Rectal smooth muscle tissue (tissue), 1 donor: ENCODE results near the gene FAM162A.
A peak's percentile ranks its signal among the peaks of the same experiment; 100 is the strongest.

Experiments used
- H3K27ac ChIP-seq: one replicate; pipeline ENCODE4 v1.7.0; 2013; ENCODE audit warnings: low read depth, low read length, inconsistent platforms
- H3K27me3 ChIP-seq: one replicate; pipeline ENCODE4 v1.7.0; 2013; ENCODE audit warnings: low read length; ENCODE audit not compliant: control insufficient read depth, insufficient read depth
- H3K36me3 ChIP-seq: one replicate; pipeline ENCODE4 v1.7.0; 2013; ENCODE audit warnings: low read length; ENCODE audit not compliant: control insufficient read depth, insufficient read depth
- H3K4me1 ChIP-seq: one replicate; pipeline ENCODE4 v1.7.0; 2013; ENCODE audit warnings: low read length; ENCODE audit not compliant: control insufficient read depth, insufficient read depth
- H3K4me3 ChIP-seq: one replicate; pipeline ENCODE4 v1.7.0; 2013; ENCODE audit warnings: low read length
- H3K9ac ChIP-seq: one replicate; pipeline ENCODE4 v1.7.0; 2013; ENCODE audit warnings: low read length

The FAM162A gene

GRCh38 chr3:122410111-122410510 lies 26.1 kb downstream of the FAM162A start:
- H3K27me3 ChIP-seq, result no peaks in the 10 kb centered on the region
- H3K36me3 ChIP-seq, result peaks cover 23% of the 10 kb centered on the region
- no peak overlapping the region for H3K27ac ChIP-seq
- H3K9ac ChIP-seq, result no peak overlapping the region
- peaks cover under 1% of the 10 kb centered on the region for H3K4me1 ChIP-seq
- H3K4me3 ChIP-seq, result no peak overlapping the region

GRCh38 chr3:122410639-122411038 lies 26.7 kb downstream of the FAM162A start:
- no peak overlapping the region for H3K9ac ChIP-seq
- H3K27ac ChIP-seq, result no peak overlapping the region
- H3K4me3 ChIP-seq, result no peak overlapping the region
- peaks cover 23% of the 10 kb centered on the region for H3K36me3 ChIP-seq
- H3K4me1 ChIP-seq, result peaks cover 5% of the 10 kb centered on the region
- no peaks in the 10 kb centered on the region for H3K27me3 ChIP-seq

GRCh38 chr3:122414391-122414790 lies 30.4 kb downstream of the FAM162A start:
- no peak overlapping the region for H3K9ac ChIP-seq
- H3K4me1 ChIP-seq, result peaks cover 5% of the 10 kb centered on the region
- no peak overlapping the region for H3K4me3 ChIP-seq
- H3K27me3 ChIP-seq, result no peaks in the 10 kb centered on the region
- H3K27ac ChIP-seq, result no peak overlapping the region
- peaks cover 3% of the 10 kb centered on the region for H3K36me3 ChIP-seq

GRCh38 chr3:122415104-122415744 lies 31.2 kb downstream of the FAM162A start:
- peak overlapping the region; percentile 97 for H3K4me3 ChIP-seq
- H3K27ac ChIP-seq, result peak overlapping the region; percentile 93
- peak overlapping the region; percentile 66 for H3K9ac ChIP-seq
- peaks cover under 1% of the 10 kb centered on the region for H3K36me3 ChIP-seq
- H3K4me1 ChIP-seq, result peaks cover 5% of the 10 kb centered on the region
- H3K27me3 ChIP-seq, result no peaks in the 10 kb centered on the region

- H3K36me3 ChIP-seq, result no peaks in the 10 kb centered on the region
- peak within 1 kb of the TSS; percentile 97 for H3K4me3 ChIP-seq
- peak within 1 kb of the TSS; percentile 88 for H3K9ac ChIP-seq
- H3K4me1 ChIP-seq, result peaks cover 5% of the 10 kb centered on the region
- no peaks in the 10 kb centered on the region for H3K27me3 ChIP-seq
- H3K27ac ChIP-seq, result peak within 1 kb of the TSS; percentile 93
Observed at GRCh38 chr3:122415762-122416654, 32.0 kb downstream of the FAM162A start, which contains the start of gene WDR5B. Gene WDR5B (minus strand): TSS chr3:122416062. CDS start chr3:122415528, 534 bp downstream.

GRCh38 chr3:122416966-122417365 lies 33.0 kb downstream of the FAM162A start:
- no peak overlapping the region for H3K9ac ChIP-seq
- H3K4me3 ChIP-seq, result peak overlapping the region; percentile 97

GRCh38 chr3:122421101-122421500 lies 37.1 kb downstream of the FAM162A start:
- Histone ChIP-seq H3K4me3 (no peak overlapping the region), H3K36me3 (peaks cover 7% of the 10 kb centered on the region), H3K27ac (no peak overlapping the region), H3K27me3 (no peaks in the 10 kb centered on the region), H3K4me1 (no peaks in the 10 kb centered on the region), H3K9ac (no peak overlapping the region)

More at GRCh38 chr3:122416966-122417365, 33.0 kb downstream of the FAM162A start:
- H3K4me1 ChIP-seq, result peaks cover 5% of the 10 kb centered on the region
- no peak overlapping the region for H3K27ac ChIP-seq
- no peaks in the 10 kb centered on the region for H3K36me3 ChIP-seq
- H3K27me3 ChIP-seq, result no peaks in the 10 kb centered on the region

GRCh38 chr3:122421836-122422235 lies 37.9 kb downstream of the FAM162A start:
- Histone ChIP-seq H3K36me3 (peaks cover 13% of the 10 kb centered on the region), H3K27me3 (no peaks in the 10 kb centered on the region), H3K4me1 (no peaks in the 10 kb centered on the region), H3K27ac (no peak overlapping the region), H3K4me3 (no peak overlapping the region), H3K9ac (no peak overlapping the region)

GRCh38 chr3:122427857-122428471 lies 44.0 kb downstream of the FAM162A start:
- Histone ChIP-seq H3K36me3 (peaks cover 18% of the 10 kb centered on the region), H3K9ac (no peak overlapping the region), H3K4me1 (no peaks in the 10 kb centered on the region), H3K4me3 (no peak overlapping the region), H3K27ac (no peak overlapping the region), H3K27me3 (no peaks in the 10 kb centered on the region)

- H3K9ac ChIP-seq, result no peak overlapping the region
- H3K27ac ChIP-seq, result no peak overlapping the region
- H3K4me3 ChIP-seq, result no peak overlapping the region
- H3K4me1 ChIP-seq, result no peaks in the 10 kb centered on the region
- no peaks in the 10 kb centered on the region for H3K27me3 ChIP-seq
- H3K36me3 ChIP-seq, result peaks cover 15% of the 10 kb centered on the region
Observed at GRCh38 chr3:122430371-122430770, 46.4 kb downstream of the FAM162A start.

- no peak overlapping the region for H3K4me3 ChIP-seq
- no peaks in the 10 kb centered on the region for H3K4me1 ChIP-seq
- no peak overlapping the region for H3K9ac ChIP-seq
- H3K36me3 ChIP-seq, result peaks cover 20% of the 10 kb centered on the region
- no peaks in the 10 kb centered on the region for H3K27me3 ChIP-seq
- H3K27ac ChIP-seq, result no peak overlapping the region
Observed at GRCh38 chr3:122435950-122436349, 52.0 kb downstream of the FAM162A start.

- no peak overlapping the region for H3K27ac ChIP-seq
- H3K27me3 ChIP-seq, result no peaks in the 10 kb centered on the region
- H3K36me3 ChIP-seq, result peaks cover 10% of the 10 kb centered on the region
- no peak overlapping the region for H3K9ac ChIP-seq
- H3K4me3 ChIP-seq, result no peak overlapping the region
- no peaks in the 10 kb centered on the region for H3K4me1 ChIP-seq
Observed at GRCh38 chr3:122443090-122443489, 59.1 kb downstream of the FAM162A start.
